ENCODE results near the gene MSI1. TPM values are rescaled to one million over a fixed set of nuclear protein-coding genes. Genes with fewer than 3 reads are reported as not detected.

The MSI1 gene
- total RNA-seq, 1 experiment from 2014 or later, result 3.6 TPM

DNA sequence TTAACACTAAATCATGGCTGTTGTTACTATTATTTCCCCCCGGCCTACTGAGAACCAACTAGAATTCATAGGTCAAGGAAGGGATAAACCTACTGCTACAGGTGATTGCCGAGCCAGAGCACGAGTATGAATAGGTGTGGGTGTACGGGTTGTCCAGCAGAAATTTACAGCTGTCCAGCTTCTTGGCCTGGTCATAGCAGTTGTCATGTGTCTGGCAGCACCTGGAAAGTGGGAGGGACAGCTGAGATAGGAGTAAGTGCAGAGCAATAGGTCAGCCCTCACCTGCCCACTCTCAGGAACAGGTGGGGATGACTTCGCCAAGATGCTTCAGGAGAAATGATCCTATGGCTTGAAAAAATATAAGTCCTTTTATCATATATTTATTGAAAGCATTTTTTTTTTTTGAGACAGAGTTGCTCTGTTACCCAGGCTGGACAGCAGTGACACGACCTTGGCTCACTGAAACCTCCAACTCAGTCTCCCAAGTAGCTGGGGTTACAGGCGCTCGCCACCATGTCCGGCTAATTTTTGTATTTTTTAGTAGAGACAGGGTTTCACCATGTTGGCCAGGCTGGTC lies 44.0 kb downstream of the MSI1 start:
- no peaks in the 10 kb centered on the region for H3K36me3 ChIP-seq (ENCODE audit: insufficient read depth, low read length, poor library complexity, severe bottlenecking)
- H3K27me3 ChIP-seq (replicated peaks; ENCODE audit: insufficient read depth, low read depth, low read length, poor library complexity), result no peaks in the 10 kb centered on the region
- no peak for DNase-seq (ENCODE audit: low spot score)
- no peaks in the 10 kb centered on the region for H3K9me3 ChIP-seq (ENCODE audit: low read depth, low read length, poor library complexity, severe bottlenecking)
- no peak overlapping the region for H3K27ac ChIP-seq (ENCODE audit: low read depth, low read length, poor library complexity, severe bottlenecking)
- ChIA-PET CTCF (interaction anchor here (1.6 kb wide), 1 partner anchor 97 kb away, joined by 3 read pairs; no protein-coding TSS in a partner anchor), POLR2A (ENCODE audit: low non-redundant PET) (no interaction called here)
- TF ChIP-seq, protein P1, sequence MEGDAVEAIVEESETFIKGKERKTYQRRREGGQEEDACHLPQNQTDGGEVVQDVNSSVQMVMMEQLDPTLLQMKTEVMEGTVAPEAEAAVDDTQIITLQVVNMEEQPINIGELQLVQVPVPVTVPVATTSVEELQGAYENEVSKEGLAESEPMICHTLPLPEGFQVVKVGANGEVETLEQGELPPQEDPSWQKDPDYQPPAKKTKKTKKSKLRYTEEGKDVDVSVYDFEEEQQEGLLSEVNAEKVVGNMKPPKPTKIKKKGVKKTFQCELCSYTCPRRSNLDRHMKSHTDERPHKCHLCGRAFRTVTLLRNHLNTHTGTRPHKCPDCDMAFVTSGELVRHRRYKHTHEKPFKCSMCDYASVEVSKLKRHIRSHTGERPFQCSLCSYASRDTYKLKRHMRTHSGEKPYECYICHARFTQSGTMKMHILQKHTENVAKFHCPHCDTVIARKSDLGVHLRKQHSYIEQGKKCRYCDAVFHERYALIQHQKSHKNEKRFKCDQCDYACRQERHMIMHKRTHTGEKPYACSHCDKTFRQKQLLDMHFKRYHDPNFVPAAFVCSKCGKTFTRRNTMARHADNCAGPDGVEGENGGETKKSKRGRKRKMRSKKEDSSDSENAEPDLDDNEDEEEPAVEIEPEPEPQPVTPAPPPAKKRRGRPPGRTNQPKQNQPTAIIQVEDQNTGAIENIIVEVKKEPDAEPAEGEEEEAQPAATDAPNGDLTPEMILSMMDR (conservative IDR thresholded peaks at IDR 0.05; ENCODE audit: low read depth, low read length), result no peak
- no peak for TF ChIP-seq EZH2 (IDR thresholded peaks at IDR 0.05; ENCODE audit: borderline replicate concordance, low read depth, low read length, poor library complexity, severe bottlenecking)
- intact Hi-C loops (cut with micrococcal nuclease; ENCODE audit: unreplicated experiment), result loop anchor here (5.0 to 10.0 kb wide), 3 partner anchors 110 to 770 kb away; partner anchors contain the start of genes COX6A1 and UNC119B
- no TSS peak for BruUV-seq (replicated peaks)
- no peak overlapping the region for H3K4me3 ChIP-seq (ENCODE audit: low read depth, low read length, poor library complexity, severe bottlenecking)
- no peaks in the 10 kb centered on the region for H3K4me1 ChIP-seq (ENCODE audit: insufficient read depth, low read length, poor library complexity, severe bottlenecking)

DNA sequence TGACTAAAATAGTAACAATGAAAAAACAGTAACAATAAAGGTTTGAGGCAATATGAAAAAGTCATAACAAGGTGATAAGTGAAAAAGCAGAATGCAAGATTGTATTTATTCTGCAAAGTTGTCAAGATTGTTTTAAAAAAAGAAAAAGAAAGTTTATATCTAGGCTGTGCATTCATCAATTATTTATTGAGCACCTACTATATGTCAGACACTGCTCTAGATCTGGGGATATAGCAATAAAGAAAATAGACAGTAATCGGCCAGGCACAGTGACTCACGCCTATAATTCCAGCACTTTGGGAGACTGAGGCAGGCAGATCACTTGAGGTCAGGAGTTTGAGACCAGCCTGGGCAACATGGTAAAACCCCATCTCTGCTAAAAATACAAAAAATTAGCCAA lies 45.2 kb downstream of the MSI1 start:
- BruUV-seq (replicated peaks), result no TSS peak
- no peaks in the 10 kb centered on the region for H3K36me3 ChIP-seq (ENCODE audit: insufficient read depth, low read length, poor library complexity, severe bottlenecking)
- no peaks in the 10 kb centered on the region for H3K9me3 ChIP-seq (ENCODE audit: low read depth, low read length, poor library complexity, severe bottlenecking)
- no peak overlapping the region for H3K27ac ChIP-seq (ENCODE audit: low read depth, low read length, poor library complexity, severe bottlenecking)
- ChIA-PET POLR2A (ENCODE audit: low non-redundant PET) (no interaction called here), CTCF (interaction anchor here (0.5 to 1.6 kb wide), 2 partner anchors 9 to 95 kb away, joined by 3 read pairs; no protein-coding TSS in a partner anchor)
- DNase-seq (ENCODE audit: low spot score), result no peak
- H3K4me1 ChIP-seq (ENCODE audit: insufficient read depth, low read length, poor library complexity, severe bottlenecking), result no peaks in the 10 kb centered on the region
- no peak for TF ChIP-seq EZH2 (IDR thresholded peaks at IDR 0.05; ENCODE audit: borderline replicate concordance, low read depth, low read length, poor library complexity, severe bottlenecking)
- TF ChIP-seq, protein P1 (conservative IDR thresholded peaks at IDR 0.05; ENCODE audit: low read depth, low read length), result no peak
- H3K27me3 ChIP-seq (replicated peaks; ENCODE audit: insufficient read depth, low read depth, low read length, poor library complexity), result no peaks in the 10 kb centered on the region
- H3K4me3 ChIP-seq (ENCODE audit: low read depth, low read length, poor library complexity, severe bottlenecking), result no peak overlapping the region
- intact Hi-C loops (cut with micrococcal nuclease; ENCODE audit: unreplicated experiment), result loop anchor here (10.0 kb wide), 2 partner anchors 111 to 771 kb away; partner anchors contain the start of gene COX6A1

DNA sequence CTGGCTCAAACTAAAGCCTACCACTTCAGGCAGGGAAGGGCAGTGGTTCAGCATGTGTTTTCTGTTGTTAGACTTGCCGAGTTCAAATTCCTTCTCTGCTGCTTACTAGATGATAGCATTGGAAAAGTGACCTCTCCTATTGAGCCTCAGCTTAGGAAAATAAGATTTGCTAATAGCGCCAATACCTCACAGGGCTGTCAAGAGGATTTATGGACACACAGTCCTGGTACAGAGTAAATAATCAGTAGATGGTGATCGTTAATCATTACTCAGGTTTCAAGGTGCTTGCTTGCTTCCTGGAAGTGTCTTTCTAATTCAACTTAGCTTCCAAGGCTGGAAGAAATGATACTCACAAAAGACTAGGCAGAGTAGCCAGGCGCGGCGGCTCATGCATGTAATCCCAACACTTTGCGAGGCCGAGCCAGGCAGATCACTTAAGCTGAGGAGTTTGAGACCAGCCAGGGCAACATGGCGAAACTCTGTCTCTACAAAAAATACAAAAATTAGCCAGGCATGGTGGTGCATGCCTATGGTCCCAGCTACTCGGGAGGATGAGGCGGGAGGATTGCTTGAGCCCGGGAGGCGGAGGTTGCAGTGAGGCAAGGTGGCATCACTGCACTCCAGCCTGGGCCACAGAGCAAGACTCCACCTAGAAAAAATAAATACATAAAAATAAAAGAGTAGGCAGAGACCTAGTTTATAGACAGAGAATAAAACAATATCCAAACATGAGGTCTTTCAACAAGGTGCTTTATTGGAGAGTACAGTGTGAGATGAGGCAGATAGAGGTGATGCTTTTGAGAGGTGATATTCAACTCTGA lies 47.4 kb downstream of the MSI1 start:
- CTCF ChIA-PET, result no interaction called here
- H3K27me3 ChIP-seq (replicated peaks; ENCODE audit: insufficient read depth, low read depth, low read length, poor library complexity), result no peaks in the 10 kb centered on the region
- H3K4me1 ChIP-seq (ENCODE audit: insufficient read depth, low read length, poor library complexity, severe bottlenecking), result peaks cover 3% of the 10 kb centered on the region
- intact Hi-C loops (cut with micrococcal nuclease; ENCODE audit: unreplicated experiment), result loop anchor here (10.0 kb wide), 2 partner anchors 113 to 773 kb away; partner anchors contain the start of gene COX6A1
- DNase-seq (ENCODE audit: low spot score), result no peak
- no peak for TF ChIP-seq EZH2 (IDR thresholded peaks at IDR 0.05; ENCODE audit: borderline replicate concordance, low read depth, low read length, poor library complexity, severe bottlenecking)
- TF ChIP-seq, protein P1 (conservative IDR thresholded peaks at IDR 0.05; ENCODE audit: low read depth, low read length), result no peak
- no TSS peak for BruUV-seq (replicated peaks)
- H3K36me3 ChIP-seq (ENCODE audit: insufficient read depth, low read length, poor library complexity, severe bottlenecking), result no peaks in the 10 kb centered on the region
- POLR2A ChIA-PET (ENCODE audit: low non-redundant PET), result interaction anchor here (0.5 kb wide), 1 partner anchor 113 kb away, joined by 5 read pairs; no protein-coding TSS in a partner anchor
- no peaks in the 10 kb centered on the region for H3K9me3 ChIP-seq (ENCODE audit: low read depth, low read length, poor library complexity, severe bottlenecking)
- H3K4me3 ChIP-seq (ENCODE audit: low read depth, low read length, poor library complexity, severe bottlenecking), result no peak overlapping the region
- H3K27ac ChIP-seq (ENCODE audit: low read depth, low read length, poor library complexity, severe bottlenecking), result no peak overlapping the region
